SK-N-SH treated with all-trans-retinoic acid at 6 μM for 48 hours (cell line): ENCODE results near the gene MAD2L2.

ENCODE experiments used
- ATAC-seq: fragments of 200-7000 bp; cut with Tn5 transposase; 3 replicates; pipeline ENCODE4 v1.9.1; 2020; ENCODE audit warnings: mild to moderate bottlenecking, moderate library complexity
- ARNTL ChIP-seq: fragments of 450-650 bp; formaldehyde crosslinking; IDR thresholded peaks from 2 replicates; pipeline ENCODE4 v1.5.0; 2020; ENCODE audit warnings: low read depth, mild to moderate bottlenecking, moderate library complexity, borderline replicate concordance
- BACH2 ChIP-seq: fragments of 250-450 bp; sonication (Bioruptor Pico); IDR thresholded peaks from 2 replicates; pipeline ENCODE4 v1.9.0; 2021; ENCODE audit warnings: mild to moderate bottlenecking, borderline replicate concordance
- CSDC2 ChIP-seq: fragments of 250-450 bp; sonication (Bioruptor Pico); IDR thresholded peaks from 2 replicates; pipeline ENCODE4 v1.5.0; 2020; ENCODE audit warnings: mild to moderate bottlenecking, moderate library complexity
- ESRRG ChIP-seq: fragments of 250-450 bp; sonication (Bioruptor Pico); IDR thresholded peaks from 2 replicates; pipeline ENCODE4 v1.6.1; 2021; ENCODE audit warnings: mild to moderate bottlenecking
- GLIS3 ChIP-seq: fragments of 250-450 bp; sonication (Bioruptor Pico); IDR thresholded peaks from 2 replicates; pipeline ENCODE4 v1.5.0; 2020; ENCODE audit warnings: mild to moderate bottlenecking, moderate library complexity
- OSR1 ChIP-seq: fragments of 250-450 bp; sonication (Bioruptor Pico); IDR thresholded peaks from 2 replicates; pipeline ENCODE4 v1.8.0; 2022; ENCODE audit warnings: moderate library complexity, mild to moderate bottlenecking, inconsistent platforms
- PPARA ChIP-seq: fragments of 250-450 bp; sonication (Bioruptor Pico); IDR thresholded peaks from 2 replicates; pipeline ENCODE4 v1.5.0; 2020; ENCODE audit warnings: mild to moderate bottlenecking, borderline replicate concordance
- RARB ChIP-seq: fragments of 250-450 bp; sonication (Bioruptor Pico); IDR thresholded peaks from 2 replicates; pipeline ENCODE4 v1.8.0; 2021; ENCODE audit warnings: mild to moderate bottlenecking, moderate library complexity
- SNAI2 ChIP-seq: fragments of 250-450 bp; sonication (Bioruptor Pico); IDR thresholded peaks from 2 replicates; pipeline ENCODE4 v1.5.0; 2020; ENCODE audit warnings: mild to moderate bottlenecking, moderate library complexity
- ZC3H10 ChIP-seq: fragments of 250-450 bp; sonication (Bioruptor Pico); IDR thresholded peaks from 2 replicates; pipeline ENCODE4 v1.5.1; 2021; ENCODE audit warnings: mild to moderate bottlenecking, moderate library complexity
- ZFP3 ChIP-seq: fragments of 250-450 bp; sonication (Bioruptor Pico); IDR thresholded peaks from 2 replicates; pipeline ENCODE4 v1.5.0; 2020; ENCODE audit warnings: mild to moderate bottlenecking, moderate library complexity
- ZFP30 ChIP-seq: fragments of 450-650 bp; formaldehyde crosslinking; IDR thresholded peaks from 2 replicates; pipeline ENCODE4 v1.5.0; 2022; ENCODE audit warnings: mild to moderate bottlenecking, moderate library complexity
- ZNF565 ChIP-seq: fragments of 450-650 bp; formaldehyde crosslinking; conservative IDR thresholded peaks from 2 replicates; pipeline ENCODE4 v1.5.0; 2020; ENCODE audit warnings: low read depth, mild to moderate bottlenecking, moderate library complexity
- ZNF70 ChIP-seq: fragments of 450-650 bp; formaldehyde crosslinking; IDR thresholded peaks from 2 replicates; pipeline ENCODE4 v1.5.0; 2020; ENCODE audit warnings: mild to moderate bottlenecking, moderate library complexity
- ZNF8 ChIP-seq: fragments of 450-650 bp; formaldehyde crosslinking; IDR thresholded peaks from 2 replicates; pipeline ENCODE4 v1.5.0; 2020; ENCODE audit warnings: mild to moderate bottlenecking, moderate library complexity
- TF ChIP-seq, protein P1 (sequence below): fragments of 250-450 bp; sonication (Bioruptor Pico); IDR thresholded peaks from 2 replicates; pipeline ENCODE4 v1.8.0; 2020; ENCODE audit warnings: mild to moderate bottlenecking, moderate library complexity, borderline replicate concordance
- TF ChIP-seq, protein P2 (sequence below): fragments of 250-450 bp; sonication (Bioruptor Pico); IDR thresholded peaks from 2 replicates; pipeline ENCODE4 v1.8.0; 2021; ENCODE audit warnings: low read depth, mild to moderate bottlenecking, moderate library complexity, borderline replicate concordance
- TF ChIP-seq, protein P3 (sequence below): fragments of 250-450 bp; sonication (Bioruptor Pico); IDR thresholded peaks from 2 replicates; pipeline ENCODE4 v1.5.1; 2021; ENCODE audit warnings: mild to moderate bottlenecking, moderate library complexity
- TF ChIP-seq, protein P4 (sequence below): fragments of 250-450 bp; sonication (Bioruptor Pico); IDR thresholded peaks from 2 replicates; pipeline ENCODE4 v1.5.0; 2020; ENCODE audit warnings: mild to moderate bottlenecking, moderate library complexity
- TF ChIP-seq, protein P5 (sequence below): fragments of 250-450 bp; sonication (Bioruptor Pico); IDR thresholded peaks from 2 replicates; pipeline ENCODE4 v1.5.1; 2020; ENCODE audit warnings: low read depth, mild to moderate bottlenecking, moderate library complexity

Gene MAD2L2

DNA sequence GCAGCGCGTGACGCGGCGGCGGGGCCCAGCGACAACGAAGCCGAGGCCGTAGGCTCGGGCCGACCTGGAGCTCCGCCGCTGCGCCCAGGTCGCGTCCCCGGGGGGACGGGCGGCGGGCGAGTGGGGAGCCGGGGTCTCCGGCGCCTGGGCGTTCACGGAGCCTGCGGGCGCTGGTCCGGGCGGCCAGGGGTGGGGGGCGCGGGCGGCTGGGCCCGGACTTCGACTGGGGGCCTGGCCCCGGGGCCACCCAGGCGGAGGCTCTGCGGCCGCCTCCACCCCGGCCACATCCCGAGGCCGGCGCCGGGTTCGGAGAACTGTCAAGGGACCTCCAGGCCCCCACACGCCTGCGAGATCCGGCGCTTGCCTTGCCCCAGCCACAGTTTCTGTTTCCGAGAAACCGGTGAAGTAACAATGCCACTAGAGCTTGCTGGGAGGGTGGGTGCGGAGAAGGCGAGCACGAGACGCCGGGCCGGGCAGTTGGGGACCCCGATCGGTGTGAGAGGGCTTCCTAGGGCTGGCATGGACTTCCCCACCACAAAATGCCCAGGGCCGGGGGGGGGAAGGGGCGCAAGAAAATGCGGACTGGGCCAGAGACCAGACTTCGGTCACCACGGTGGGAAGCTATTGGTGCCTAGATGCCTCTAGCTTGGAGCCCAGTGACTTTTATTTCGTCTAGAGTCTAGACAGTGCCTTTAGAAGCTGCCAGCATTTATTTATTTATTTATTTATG, 16.4 kb downstream of the MAD2L2 start (continued):
- no peak for TF ChIP-seq ZNF8 (CRISPR knock-in tag)
- TF ChIP-seq ESRRG (CRISPR knock-in tag) = no peak
- no peak for TF ChIP-seq ZFP3 (CRISPR knock-in tag)
- no peak for TF ChIP-seq BACH2 (CRISPR knock-in tag)
- no peak for TF ChIP-seq ZNF565 (CRISPR knock-in tag)
- TF ChIP-seq ARNTL (CRISPR knock-in tag) = no peak
- no peak for TF ChIP-seq RARB
- no peak for TF ChIP-seq ZNF70 (CRISPR knock-in tag)

DNA sequence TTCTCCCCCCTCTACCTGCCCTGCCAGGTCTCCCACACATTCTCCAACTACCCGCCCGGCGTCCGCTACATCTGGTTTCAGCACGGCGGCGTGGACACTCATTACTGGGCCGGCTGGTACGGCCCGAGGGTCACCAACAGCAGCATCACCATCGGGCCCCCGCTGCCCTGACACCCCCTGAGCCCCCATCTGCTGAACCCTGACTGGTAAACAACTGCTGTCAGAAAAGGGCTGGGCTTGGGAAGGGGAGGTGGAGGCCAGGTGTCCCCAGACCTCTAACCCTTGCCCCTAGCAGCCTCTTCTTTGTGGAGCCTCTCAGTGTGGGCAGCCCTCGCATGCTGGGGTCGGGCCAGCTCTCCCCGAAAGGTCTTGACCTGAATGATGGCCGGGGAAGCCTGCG, 19.8 kb downstream of the MAD2L2 start:
- TF ChIP-seq ZNF8 (CRISPR knock-in tag) = no peak
- TF ChIP-seq ZFP30 = no peak

DNA sequence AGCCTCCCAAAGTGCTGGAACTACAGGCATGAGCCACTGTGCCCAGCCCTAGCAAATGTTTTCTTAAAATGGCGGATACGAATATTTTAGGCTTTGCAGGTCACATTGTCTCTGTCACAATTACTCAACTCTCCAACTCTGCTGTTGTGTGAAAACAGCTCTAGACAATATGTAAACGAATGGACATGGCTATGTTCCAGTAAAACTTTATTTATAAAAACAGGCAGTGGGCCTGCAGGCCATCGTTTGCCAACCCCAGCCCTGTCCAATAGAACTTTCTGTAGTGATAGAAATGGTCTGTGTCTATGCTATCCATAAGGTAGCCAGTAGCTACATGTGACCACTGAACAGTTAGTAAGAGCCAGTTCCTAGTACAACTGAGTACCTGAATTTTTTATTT, 21.2 kb downstream of the MAD2L2 start:
- TF ChIP-seq ARNTL (CRISPR knock-in tag) (no peak), RARB (no peak), PPARA (CRISPR knock-in tag) (no peak), SNAI2 (CRISPR knock-in tag) (no peak), ZNF8 (CRISPR knock-in tag) (no peak), OSR1 (CRISPR knock-in tag) (no peak)
- TF ChIP-seq, protein P1, sequence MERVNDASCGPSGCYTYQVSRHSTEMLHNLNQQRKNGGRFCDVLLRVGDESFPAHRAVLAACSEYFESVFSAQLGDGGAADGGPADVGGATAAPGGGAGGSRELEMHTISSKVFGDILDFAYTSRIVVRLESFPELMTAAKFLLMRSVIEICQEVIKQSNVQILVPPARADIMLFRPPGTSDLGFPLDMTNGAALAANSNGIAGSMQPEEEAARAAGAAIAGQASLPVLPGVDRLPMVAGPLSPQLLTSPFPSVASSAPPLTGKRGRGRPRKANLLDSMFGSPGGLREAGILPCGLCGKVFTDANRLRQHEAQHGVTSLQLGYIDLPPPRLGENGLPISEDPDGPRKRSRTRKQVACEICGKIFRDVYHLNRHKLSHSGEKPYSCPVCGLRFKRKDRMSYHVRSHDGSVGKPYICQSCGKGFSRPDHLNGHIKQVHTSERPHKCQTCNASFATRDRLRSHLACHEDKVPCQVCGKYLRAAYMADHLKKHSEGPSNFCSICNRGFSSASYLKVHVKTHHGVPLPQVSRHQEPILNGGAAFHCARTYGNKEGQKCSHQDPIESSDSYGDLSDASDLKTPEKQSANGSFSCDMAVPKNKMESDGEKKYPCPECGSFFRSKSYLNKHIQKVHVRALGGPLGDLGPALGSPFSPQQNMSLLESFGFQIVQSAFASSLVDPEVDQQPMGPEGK = no peak
- TF ChIP-seq, all 23 proteins: peak for 0
- no peak for ATAC-seq

More for the DNA sequence above, 19.8 kb downstream of the MAD2L2 start:
- no peak for ATAC-seq

DNA sequence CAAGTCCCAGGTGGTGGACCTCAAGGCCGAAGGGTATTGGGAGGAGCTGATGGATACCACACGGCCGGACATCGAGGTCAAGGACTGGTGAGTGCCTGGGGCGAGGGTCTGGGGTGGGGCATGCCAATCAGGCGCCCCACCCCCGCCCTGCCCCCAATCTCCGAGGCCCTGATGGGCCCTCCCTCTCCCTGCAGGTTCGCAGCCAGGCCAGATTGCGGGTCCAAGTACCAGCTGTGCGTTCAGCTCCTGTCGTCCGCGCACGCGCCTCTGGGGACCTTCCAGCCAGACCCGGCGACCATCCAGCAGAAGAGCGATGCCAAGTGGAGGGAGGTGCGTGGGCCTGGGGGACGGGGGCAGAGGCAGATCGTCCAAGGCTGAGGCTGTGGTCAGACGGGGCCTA, 22.4 kb downstream of the MAD2L2 start:
- no peak for ATAC-seq
- TF ChIP-seq, protein P2, sequence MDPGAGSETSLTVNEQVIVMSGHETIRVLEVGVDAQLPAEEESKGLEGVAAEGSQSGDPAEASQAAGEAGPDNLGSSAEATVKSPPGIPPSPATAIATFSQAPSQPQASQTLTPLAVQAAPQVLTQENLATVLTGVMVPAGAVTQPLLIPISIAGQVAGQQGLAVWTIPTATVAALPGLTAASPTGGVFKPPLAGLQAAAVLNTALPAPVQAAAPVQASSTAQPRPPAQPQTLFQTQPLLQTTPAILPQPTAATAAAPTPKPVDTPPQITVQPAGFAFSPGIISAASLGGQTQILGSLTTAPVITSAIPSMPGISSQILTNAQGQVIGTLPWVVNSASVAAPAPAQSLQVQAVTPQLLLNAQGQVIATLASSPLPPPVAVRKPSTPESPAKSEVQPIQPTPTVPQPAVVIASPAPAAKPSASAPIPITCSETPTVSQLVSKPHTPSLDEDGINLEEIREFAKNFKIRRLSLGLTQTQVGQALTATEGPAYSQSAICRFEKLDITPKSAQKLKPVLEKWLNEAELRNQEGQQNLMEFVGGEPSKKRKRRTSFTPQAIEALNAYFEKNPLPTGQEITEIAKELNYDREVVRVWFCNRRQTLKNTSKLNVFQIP (CRISPR knock-in tag) = no peak
- TF ChIP-seq, protein P1 = no peak
- TF ChIP-seq, protein P3, sequence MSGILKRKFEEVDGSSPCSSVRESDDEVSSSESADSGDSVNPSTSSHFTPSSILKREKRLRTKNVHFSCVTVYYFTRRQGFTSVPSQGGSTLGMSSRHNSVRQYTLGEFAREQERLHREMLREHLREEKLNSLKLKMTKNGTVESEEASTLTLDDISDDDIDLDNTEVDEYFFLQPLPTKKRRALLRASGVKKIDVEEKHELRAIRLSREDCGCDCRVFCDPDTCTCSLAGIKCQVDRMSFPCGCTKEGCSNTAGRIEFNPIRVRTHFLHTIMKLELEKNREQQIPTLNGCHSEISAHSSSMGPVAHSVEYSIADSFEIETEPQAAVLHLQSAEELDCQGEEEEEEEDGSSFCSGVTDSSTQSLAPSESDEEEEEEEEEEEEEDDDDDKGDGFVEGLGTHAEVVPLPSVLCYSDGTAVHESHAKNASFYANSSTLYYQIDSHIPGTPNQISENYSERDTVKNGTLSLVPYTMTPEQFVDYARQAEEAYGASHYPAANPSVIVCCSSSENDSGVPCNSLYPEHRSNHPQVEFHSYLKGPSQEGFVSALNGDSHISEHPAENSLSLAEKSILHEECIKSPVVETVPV (CRISPR knock-in tag) = no peak
- TF ChIP-seq CSDC2 (CRISPR knock-in tag) = no peak
- no peak for TF ChIP-seq ZFP30
- TF ChIP-seq GLIS3 = no peak
- TF ChIP-seq PPARA (CRISPR knock-in tag) = no peak
- TF ChIP-seq ZNF70 (CRISPR knock-in tag) = no peak
- TF ChIP-seq SNAI2 (CRISPR knock-in tag) = no peak
- TF ChIP-seq RARB = no peak
- TF ChIP-seq, protein P4, sequence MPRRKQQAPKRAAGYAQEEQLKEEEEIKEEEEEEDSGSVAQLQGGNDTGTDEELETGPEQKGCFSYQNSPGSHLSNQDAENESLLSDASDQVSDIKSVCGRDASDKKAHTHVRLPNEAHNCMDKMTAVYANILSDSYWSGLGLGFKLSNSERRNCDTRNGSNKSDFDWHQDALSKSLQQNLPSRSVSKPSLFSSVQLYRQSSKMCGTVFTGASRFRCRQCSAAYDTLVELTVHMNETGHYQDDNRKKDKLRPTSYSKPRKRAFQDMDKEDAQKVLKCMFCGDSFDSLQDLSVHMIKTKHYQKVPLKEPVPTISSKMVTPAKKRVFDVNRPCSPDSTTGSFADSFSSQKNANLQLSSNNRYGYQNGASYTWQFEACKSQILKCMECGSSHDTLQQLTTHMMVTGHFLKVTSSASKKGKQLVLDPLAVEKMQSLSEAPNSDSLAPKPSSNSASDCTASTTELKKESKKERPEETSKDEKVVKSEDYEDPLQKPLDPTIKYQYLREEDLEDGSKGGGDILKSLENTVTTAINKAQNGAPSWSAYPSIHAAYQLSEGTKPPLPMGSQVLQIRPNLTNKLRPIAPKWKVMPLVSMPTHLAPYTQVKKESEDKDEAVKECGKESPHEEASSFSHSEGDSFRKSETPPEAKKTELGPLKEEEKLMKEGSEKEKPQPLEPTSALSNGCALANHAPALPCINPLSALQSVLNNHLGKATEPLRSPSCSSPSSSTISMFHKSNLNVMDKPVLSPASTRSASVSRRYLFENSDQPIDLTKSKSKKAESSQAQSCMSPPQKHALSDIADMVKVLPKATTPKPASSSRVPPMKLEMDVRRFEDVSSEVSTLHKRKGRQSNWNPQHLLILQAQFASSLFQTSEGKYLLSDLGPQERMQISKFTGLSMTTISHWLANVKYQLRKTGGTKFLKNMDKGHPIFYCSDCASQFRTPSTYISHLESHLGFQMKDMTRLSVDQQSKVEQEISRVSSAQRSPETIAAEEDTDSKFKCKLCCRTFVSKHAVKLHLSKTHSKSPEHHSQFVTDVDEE = no peak
- no peak for TF ChIP-seq ZFP3 (CRISPR knock-in tag)
- TF ChIP-seq, protein P5, sequence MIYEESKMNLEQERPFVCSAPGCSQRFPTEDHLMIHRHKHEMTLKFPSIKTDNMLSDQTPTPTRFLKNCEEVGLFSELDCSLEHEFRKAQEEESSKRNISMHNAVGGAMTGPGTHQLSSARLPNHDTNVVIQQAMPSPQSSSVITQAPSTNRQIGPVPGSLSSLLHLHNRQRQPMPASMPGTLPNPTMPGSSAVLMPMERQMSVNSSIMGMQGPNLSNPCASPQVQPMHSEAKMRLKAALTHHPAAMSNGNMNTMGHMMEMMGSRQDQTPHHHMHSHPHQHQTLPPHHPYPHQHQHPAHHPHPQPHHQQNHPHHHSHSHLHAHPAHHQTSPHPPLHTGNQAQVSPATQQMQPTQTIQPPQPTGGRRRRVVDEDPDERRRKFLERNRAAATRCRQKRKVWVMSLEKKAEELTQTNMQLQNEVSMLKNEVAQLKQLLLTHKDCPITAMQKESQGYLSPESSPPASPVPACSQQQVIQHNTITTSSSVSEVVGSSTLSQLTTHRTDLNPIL = no peak
- TF ChIP-seq ZC3H10 (CRISPR knock-in tag) = no peak
- no peak for TF ChIP-seq ZNF8 (CRISPR knock-in tag)
